ENCODE results near the gene GPC6. TPM values are rescaled to one million over a fixed set of nuclear protein-coding genes. Genes with fewer than 3 reads are reported as not detected.

The GPC6 gene
- total and polyA plus RNA-seq, 2 donors (not counting 3 experiments of a cell fraction or from before 2014, with no cell fraction given) = 0.01 TPM; not detected in 1

DNA sequence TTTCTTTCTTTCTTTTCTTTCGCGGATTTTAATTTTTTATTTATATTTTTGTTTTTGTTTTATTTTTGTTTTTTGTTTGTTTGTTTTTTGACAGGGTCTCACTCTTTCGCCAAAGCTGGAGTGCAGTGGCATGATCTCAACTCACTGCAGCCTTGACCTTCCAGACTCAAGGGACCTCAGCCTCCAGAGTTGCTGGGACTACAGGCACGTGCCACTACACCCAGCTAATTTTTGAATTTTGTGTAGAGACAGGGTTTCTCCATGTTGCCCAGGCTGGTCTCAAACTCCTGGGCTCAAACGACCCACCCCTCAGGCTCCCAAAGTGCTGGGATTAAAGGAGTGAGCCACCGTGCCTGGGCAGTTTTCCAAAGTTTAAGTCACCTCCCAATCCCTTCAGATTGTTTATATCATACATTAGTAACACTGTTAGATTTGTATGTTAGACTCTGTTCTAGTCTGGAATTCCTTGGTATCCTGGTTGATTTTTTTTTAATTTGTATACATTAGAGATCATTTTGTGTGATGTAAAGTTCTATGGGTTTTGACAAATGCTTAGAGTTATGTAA lies 655.6 kb downstream of the GPC6 start:
- dilution Hi-C loops (cut with MboI; ENCODE audit: extremely low pct_ligation_motif_present, low sequenced_read_pairs) = no loop called here
- H3K4me1 ChIP-seq (ENCODE audit: control insufficient read depth, extremely low read depth, insufficient read depth, low read length) = no peaks in the 10 kb centered on the region
- H2AFZ ChIP-seq (ENCODE audit: low read depth, low read length) = no peak overlapping the region
- no peaks in the 10 kb centered on the region for H3K9me1 ChIP-seq (replicated peaks; ENCODE audit: control insufficient read depth, extremely low read depth, insufficient read depth, low read length)
- H3K79me2 ChIP-seq (ENCODE audit: control insufficient read depth, insufficient read depth, low read length) = no peaks in the 10 kb centered on the region
- FAIRE-seq (no peak), DNase-seq (ENCODE audit: low read depth, low spot score) (no peak)
- H3K4me2 ChIP-seq (ENCODE audit: insufficient read depth, low read length) = no peak overlapping the region
- H4K20me1 ChIP-seq (replicated peaks; ENCODE audit: control insufficient read depth, extremely low read depth, insufficient read depth, low read length) = no peaks in the 10 kb centered on the region
- BruUV-seq (replicated peaks) = no TSS peak
- CTCF ChIA-PET = no interaction called here
- no peak overlapping the region for H3K9ac ChIP-seq (replicated peaks; ENCODE audit: extremely low read depth, insufficient read depth, low read length)
- POLR2A ChIA-PET = no interaction called here
- H3K4me3 ChIP-seq (replicated peaks in 1 of 3; ENCODE audit: insufficient read depth in 1 of 3, low read depth in 1 of 3, low read length in 3 of 3) = no peak overlapping the region
- TF ChIP-seq MYC (IDR thresholded peaks at IDR 0.05; ENCODE audit: low read depth, low read length) = no peak
- TF ChIP-seq JUN (IDR thresholded peaks at IDR 0.05; ENCODE audit: borderline replicate concordance, insufficient read depth, insufficient read length, low read depth) = no peak
- TF ChIP-seq, protein P1, sequence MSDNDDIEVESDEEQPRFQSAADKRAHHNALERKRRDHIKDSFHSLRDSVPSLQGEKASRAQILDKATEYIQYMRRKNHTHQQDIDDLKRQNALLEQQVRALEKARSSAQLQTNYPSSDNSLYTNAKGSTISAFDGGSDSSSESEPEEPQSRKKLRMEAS (IDR thresholded peaks at IDR 0.05; ENCODE audit: insufficient read depth, insufficient read length) = no peak
- TF ChIP-seq EZH2 (IDR thresholded peaks at IDR 0.05; ENCODE audit: borderline replicate concordance, low read depth, low read length, severe bottlenecking) = no peak
- no peak for TF ChIP-seq POLR2A (IDR thresholded peaks at IDR 0.05; ENCODE audit: low read depth, low read length)
- no peak for TF ChIP-seq GATA2 (IDR thresholded peaks at IDR 0.05; ENCODE audit: insufficient read depth, insufficient read length, low read depth, low read length)
- TF ChIP-seq POLR2AphosphoS5 (IDR thresholded peaks at IDR 0.05; ENCODE audit: insufficient read depth, low read depth, low read length) = no peak
- TF ChIP-seq FOS (IDR thresholded peaks at IDR 0.05; ENCODE audit: borderline replicate concordance, insufficient read depth, low read length) = no peak
- TF ChIP-seq, protein P2, sequence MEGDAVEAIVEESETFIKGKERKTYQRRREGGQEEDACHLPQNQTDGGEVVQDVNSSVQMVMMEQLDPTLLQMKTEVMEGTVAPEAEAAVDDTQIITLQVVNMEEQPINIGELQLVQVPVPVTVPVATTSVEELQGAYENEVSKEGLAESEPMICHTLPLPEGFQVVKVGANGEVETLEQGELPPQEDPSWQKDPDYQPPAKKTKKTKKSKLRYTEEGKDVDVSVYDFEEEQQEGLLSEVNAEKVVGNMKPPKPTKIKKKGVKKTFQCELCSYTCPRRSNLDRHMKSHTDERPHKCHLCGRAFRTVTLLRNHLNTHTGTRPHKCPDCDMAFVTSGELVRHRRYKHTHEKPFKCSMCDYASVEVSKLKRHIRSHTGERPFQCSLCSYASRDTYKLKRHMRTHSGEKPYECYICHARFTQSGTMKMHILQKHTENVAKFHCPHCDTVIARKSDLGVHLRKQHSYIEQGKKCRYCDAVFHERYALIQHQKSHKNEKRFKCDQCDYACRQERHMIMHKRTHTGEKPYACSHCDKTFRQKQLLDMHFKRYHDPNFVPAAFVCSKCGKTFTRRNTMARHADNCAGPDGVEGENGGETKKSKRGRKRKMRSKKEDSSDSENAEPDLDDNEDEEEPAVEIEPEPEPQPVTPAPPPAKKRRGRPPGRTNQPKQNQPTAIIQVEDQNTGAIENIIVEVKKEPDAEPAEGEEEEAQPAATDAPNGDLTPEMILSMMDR (IDR thresholded peaks at IDR 0.05; ENCODE audit: extremely low read depth in 1 of 2, insufficient read depth in 1 of 2, low read depth in 1 of 2, low read length in 2 of 2) = no peak
- H3K27ac ChIP-seq (ENCODE audit: insufficient read depth, low read depth, low read length) = no peak overlapping the region
- H3K27me3 ChIP-seq (ENCODE audit: control insufficient read depth in 2 of 2, insufficient read depth in 2 of 2, low read length in 2 of 2) = no peaks in the 10 kb centered on the region
- no peaks in the 10 kb centered on the region for H3K36me3 ChIP-seq (ENCODE audit: control insufficient read depth in 2 of 2, extremely low read depth in 1 of 2, insufficient read depth in 2 of 2, low read length in 2 of 2)
- no peaks in the 10 kb centered on the region for H3K9me3 ChIP-seq (replicated peaks; ENCODE audit: control insufficient read depth, insufficient read depth, low read length)
- intact Hi-C loops (cut with micrococcal nuclease) = no loop called here

Data from endothelial cell of umbilical vein (primary cell).